Ovary (tissue), 3 donors: ENCODE measurements around the gene HPCA.

Experiments used
- CTCF ChIP-seq, 3 donors: fragments of 450-650 bp in 2 of 3; fragments of 200-600 bp in 1 of 3; IDR thresholded peaks; one replicate each; pipeline versions ENCODE4 v1.5.1 to v1.8.0; 2016 to 2022; ENCODE audit warnings: antibody characterized with exemption in 3 of 3, mild to moderate bottlenecking in 1 of 3
- EP300 ChIP-seq: sonication (generic); formaldehyde crosslinking; IDR thresholded peaks from one replicate; pipeline ENCODE4 v1.6.1; 2017; ENCODE audit warnings: antibody characterized with exemption
- POLR2A ChIP-seq: fragments of 450-650 bp; IDR thresholded peaks from one replicate; pipeline ENCODE4 v1.6.1; 2017; ENCODE audit warnings: antibody characterized with exemption, mild to moderate bottlenecking, moderate library complexity
- donor health status: DM: no; HTN: no; CAD: no.

GRCh38 chr1:32898958-32899357, 12.7 kb downstream of the HPCA start:
- no peak for TF ChIP-seq CTCF (IDR thresholded peaks at IDR 0.05)
- TF ChIP-seq POLR2A: no peak
- TF ChIP-seq EP300: no peak
